ENCODE results near the gene UBTF.

Gene UBTF

DNA sequence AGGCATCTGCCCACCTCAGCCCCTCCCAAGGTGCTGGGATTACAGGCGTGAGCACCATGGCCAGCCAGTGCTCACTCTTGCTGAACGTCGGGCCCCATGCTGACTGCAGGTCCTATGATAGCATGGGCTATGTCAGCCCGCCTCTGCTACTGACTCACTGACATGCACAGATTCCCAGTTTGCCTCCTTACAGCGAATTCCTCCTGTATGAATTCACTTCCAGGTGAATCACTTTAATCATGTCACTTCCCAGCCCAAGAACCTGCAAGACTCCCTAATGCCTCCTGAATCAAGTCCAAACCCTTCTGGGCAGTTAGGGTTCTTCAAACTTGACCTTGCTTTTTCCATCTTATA, 16.1 kb upstream of the UBTF start:
- H3K4me3 ChIP-seq (ENCODE audit: low read depth, low read length): no peak overlapping the region
- no peak for DNase-seq (ENCODE audit: low read depth)
- TF ChIP-seq MYC (IDR thresholded peaks at IDR 0.05; ENCODE audit: low read depth, low read length): no peak
- TF ChIP-seq, protein P1, sequence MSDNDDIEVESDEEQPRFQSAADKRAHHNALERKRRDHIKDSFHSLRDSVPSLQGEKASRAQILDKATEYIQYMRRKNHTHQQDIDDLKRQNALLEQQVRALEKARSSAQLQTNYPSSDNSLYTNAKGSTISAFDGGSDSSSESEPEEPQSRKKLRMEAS (IDR thresholded peaks at IDR 0.05; ENCODE audit: low read depth, low read length): no peak
- TF ChIP-seq, protein P2, sequence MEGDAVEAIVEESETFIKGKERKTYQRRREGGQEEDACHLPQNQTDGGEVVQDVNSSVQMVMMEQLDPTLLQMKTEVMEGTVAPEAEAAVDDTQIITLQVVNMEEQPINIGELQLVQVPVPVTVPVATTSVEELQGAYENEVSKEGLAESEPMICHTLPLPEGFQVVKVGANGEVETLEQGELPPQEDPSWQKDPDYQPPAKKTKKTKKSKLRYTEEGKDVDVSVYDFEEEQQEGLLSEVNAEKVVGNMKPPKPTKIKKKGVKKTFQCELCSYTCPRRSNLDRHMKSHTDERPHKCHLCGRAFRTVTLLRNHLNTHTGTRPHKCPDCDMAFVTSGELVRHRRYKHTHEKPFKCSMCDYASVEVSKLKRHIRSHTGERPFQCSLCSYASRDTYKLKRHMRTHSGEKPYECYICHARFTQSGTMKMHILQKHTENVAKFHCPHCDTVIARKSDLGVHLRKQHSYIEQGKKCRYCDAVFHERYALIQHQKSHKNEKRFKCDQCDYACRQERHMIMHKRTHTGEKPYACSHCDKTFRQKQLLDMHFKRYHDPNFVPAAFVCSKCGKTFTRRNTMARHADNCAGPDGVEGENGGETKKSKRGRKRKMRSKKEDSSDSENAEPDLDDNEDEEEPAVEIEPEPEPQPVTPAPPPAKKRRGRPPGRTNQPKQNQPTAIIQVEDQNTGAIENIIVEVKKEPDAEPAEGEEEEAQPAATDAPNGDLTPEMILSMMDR (IDR thresholded peaks at IDR 0.05; ENCODE audit: low read depth, low read length): no peak
- no peak for TF ChIP-seq POLR2A (IDR thresholded peaks at IDR 0.05; ENCODE audit: extremely low read depth, insufficient read length)

DNA sequence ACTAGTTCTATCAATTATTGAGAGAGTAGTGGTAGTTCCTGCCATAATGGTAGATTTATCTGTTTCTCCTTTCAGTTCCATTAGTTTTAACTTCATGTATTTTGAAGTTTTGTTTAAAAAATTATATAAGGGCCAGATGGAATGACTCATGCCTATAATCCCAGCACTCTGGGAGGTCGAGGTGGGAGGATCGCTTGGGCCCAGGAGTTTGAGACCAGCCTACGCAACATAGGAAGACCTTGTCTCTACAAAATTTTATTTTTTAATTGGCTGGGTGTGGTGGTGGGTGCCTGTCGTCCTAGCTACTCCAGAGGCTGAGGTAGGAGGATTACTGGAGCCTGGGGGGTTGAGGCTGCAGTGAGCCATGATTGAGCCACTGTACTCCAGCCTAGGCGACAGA, 14.1 kb upstream of the UBTF start:
- H3K4me3 ChIP-seq (ENCODE audit: low read depth, low read length): no peak overlapping the region
- DNase-seq (ENCODE audit: low read depth): no peak
- TF ChIP-seq, protein P1 (IDR thresholded peaks at IDR 0.05; ENCODE audit: low read depth, low read length): no peak
- TF ChIP-seq POLR2A (IDR thresholded peaks at IDR 0.05; ENCODE audit: extremely low read depth, insufficient read length): no peak
- no peak for TF ChIP-seq MYC (IDR thresholded peaks at IDR 0.05; ENCODE audit: low read depth, low read length)
- TF ChIP-seq, protein P2 (IDR thresholded peaks at IDR 0.05; ENCODE audit: low read depth, low read length): no peak

DNA sequence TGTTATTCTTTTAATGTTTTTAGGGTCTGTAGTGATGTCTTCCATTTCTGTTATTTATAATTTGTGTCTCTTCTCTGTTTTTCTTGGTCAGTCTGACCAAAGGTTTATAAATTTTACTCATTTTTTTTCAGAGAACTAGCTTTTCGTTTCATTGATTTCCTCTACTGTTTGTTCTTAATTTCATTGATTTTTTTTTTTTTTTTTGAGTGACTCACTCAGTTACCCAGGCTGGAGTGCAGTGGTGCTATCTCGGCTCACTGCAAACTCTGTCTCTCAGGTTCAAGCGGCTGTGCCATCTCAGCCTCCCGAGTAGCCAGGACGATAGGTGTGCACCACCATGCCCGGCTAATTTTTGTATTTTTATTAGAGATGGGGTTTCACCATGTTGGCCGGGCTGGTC, 12.6 kb upstream of the UBTF start:
- H3K4me3 ChIP-seq (ENCODE audit: low read depth, low read length): no peak overlapping the region
- no peak for DNase-seq (ENCODE audit: low read depth)
- no peak for TF ChIP-seq MYC (IDR thresholded peaks at IDR 0.05; ENCODE audit: low read depth, low read length)
- TF ChIP-seq POLR2A (IDR thresholded peaks at IDR 0.05; ENCODE audit: extremely low read depth, insufficient read length): no peak
- TF ChIP-seq, protein P2 (IDR thresholded peaks at IDR 0.05; ENCODE audit: low read depth, low read length): no peak
- TF ChIP-seq, protein P1 (IDR thresholded peaks at IDR 0.05; ENCODE audit: low read depth, low read length): no peak

DNA sequence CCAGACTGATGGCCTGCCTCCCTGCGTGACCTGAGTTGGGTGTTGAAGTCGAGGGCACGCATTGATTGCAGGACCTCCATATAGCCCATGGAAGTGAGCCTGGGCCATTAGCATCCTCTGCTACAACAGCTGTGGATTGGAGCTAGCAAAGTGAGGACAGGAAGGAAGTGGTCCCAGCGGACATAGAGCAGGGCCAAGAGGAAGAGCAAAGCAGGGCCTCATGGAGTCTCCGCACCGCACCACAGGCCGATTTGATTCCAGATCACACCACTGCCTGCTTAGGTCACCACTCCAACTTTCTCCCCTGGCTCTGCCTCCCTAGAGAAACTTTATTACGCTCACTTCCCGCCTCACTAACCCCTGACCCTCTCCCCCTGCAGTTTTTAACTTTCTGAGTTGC, 10.7 kb upstream of the UBTF start:
- TF ChIP-seq, protein P1 (IDR thresholded peaks at IDR 0.05; ENCODE audit: low read depth, low read length): no peak
- DNase-seq (ENCODE audit: low read depth): no peak
- H3K4me3 ChIP-seq (ENCODE audit: low read depth, low read length): no peak overlapping the region

DNA sequence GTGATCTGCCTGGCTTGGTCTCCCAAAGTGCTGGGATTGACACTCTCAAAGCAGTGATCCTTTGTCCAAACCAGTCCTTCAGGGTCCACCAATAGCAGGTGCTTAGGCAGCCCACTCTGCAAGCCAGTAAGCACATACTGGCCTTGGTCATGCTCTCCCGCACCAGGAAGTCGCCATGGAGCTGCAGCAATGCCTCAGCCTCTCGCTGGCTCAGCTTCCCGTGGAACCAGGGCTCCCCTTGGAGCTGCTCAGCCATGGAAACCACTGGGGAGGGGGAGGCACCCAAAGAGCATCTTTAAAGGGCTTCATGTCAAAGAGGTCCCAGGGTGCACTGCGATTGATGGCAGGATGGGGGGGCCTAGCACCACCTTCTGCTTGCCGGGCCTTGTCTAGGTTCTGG, 9.6 kb upstream of the UBTF start:
- H3K4me3 ChIP-seq (ENCODE audit: low read depth, low read length): no peak overlapping the region
- TF ChIP-seq MYC (IDR thresholded peaks at IDR 0.05; ENCODE audit: low read depth, low read length) (no peak), POLR2A (IDR thresholded peaks at IDR 0.05; ENCODE audit: extremely low read depth, insufficient read length) (no peak)
- TF ChIP-seq, protein P2 (IDR thresholded peaks at IDR 0.05; ENCODE audit: low read depth, low read length): no peak
- TF ChIP-seq, protein P1 (IDR thresholded peaks at IDR 0.05; ENCODE audit: low read depth, low read length): no peak
- no peak for DNase-seq (ENCODE audit: low read depth)

DNA sequence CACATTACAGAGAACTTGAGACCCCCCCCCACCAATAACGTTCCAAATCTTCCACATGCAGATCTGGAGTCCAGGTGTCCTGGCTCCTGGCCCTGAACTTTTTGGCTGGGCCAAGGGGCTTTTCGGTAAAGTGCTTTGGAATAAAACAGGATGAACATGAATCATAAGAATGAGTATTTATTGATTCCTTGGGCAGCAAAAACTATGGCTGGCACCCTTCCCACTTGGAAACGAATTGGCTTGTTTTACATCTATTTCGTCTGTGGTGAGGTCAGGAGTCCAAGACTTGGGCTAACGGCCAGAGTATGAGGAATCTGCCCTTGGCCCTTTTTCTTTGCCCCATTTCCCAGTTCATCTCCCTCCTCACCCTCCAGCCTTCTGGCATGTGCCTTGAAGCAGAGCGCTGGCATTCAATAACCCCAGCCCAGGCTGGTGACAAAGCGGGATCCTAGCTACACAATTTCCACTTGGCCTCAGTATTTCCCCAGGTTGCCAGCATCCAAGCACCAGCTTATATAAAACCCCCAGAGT, 4.1 kb upstream of the UBTF start:
- DNase-seq (ENCODE audit: low read depth): no peak
- TF ChIP-seq, protein P2 (IDR thresholded peaks at IDR 0.05; ENCODE audit: low read depth, low read length): no peak
- TF ChIP-seq, protein P1 (IDR thresholded peaks at IDR 0.05; ENCODE audit: low read depth, low read length): no peak
- TF ChIP-seq POLR2A (IDR thresholded peaks at IDR 0.05; ENCODE audit: extremely low read depth, insufficient read length) (no peak), MYC (IDR thresholded peaks at IDR 0.05; ENCODE audit: low read depth, low read length) (no peak)
- no peak overlapping the region for H3K4me3 ChIP-seq (ENCODE audit: low read depth, low read length)

Measured in NB4 (cell line).